Muscle layer of duodenum (tissue), 2 donors: Measurements from ENCODE around the gene ERICH4.
"Not testable (repeated sequence)": the region's sequence is repeated elsewhere in the genome, so short reads cannot be mapped to it uniquely, and the experiment has no call there.

Source experiments
- H3K27ac ChIP-seq: one replicate; pipeline ENCODE4 v1.7.0; 2013; ENCODE audit warnings: mild to moderate bottlenecking, low read length
- H3K27me3 ChIP-seq: one replicate; pipeline ENCODE4 v1.7.0; 2013; ENCODE audit warnings: low read depth, mild to moderate bottlenecking, control low read depth, low read length
- H3K36me3 ChIP-seq, 2 donors: one replicate each; pipeline ENCODE4 v1.7.0; 2013; ENCODE audit warnings: low read length in 2 of 2, control low read depth in 1 of 2, mild to moderate bottlenecking in 1 of 2; ENCODE audit not compliant: insufficient read depth in 2 of 2, control insufficient read depth in 1 of 2
- H3K4me1 ChIP-seq, 2 donors: one replicate each; pipeline ENCODE4 v1.7.0; 2013; ENCODE audit warnings: low read length in 2 of 2, mild to moderate bottlenecking in 2 of 2, control low read depth in 1 of 2, moderate library complexity in 1 of 2; ENCODE audit not compliant: insufficient read depth in 2 of 2, control insufficient read depth in 1 of 2
- H3K4me3 ChIP-seq, 2 donors: one replicate each; pipeline ENCODE4 v1.7.0; 2013; ENCODE audit warnings: low read length in 2 of 2, low read depth in 1 of 2, mild to moderate bottlenecking in 1 of 2
- H3K9me3 ChIP-seq, 2 donors: one replicate each; pipeline ENCODE4 v1.7.0; 2013; ENCODE audit warnings: low read length in 2 of 2, control low read depth in 1 of 2, mild to moderate bottlenecking in 1 of 2; ENCODE audit not compliant: control insufficient read depth in 1 of 2
- donor health status: healthy.

ERICH4 gene

GRCh38 chr19:41426952-41427646 is 15.9 kb upstream of the ERICH4 start, which contains the start of gene B3GNT8:
Gene B3GNT8 (minus strand): TSS chr19:41427374. CDS start chr19:41426778, 596 bp downstream.
- H3K27ac ChIP-seq = peak within 1 kb of the TSS; percentile 97
- H3K36me3 ChIP-seq = peaks cover 17 to 48% of the 10 kb centered on the region in 2 donors

GRCh38 chr19:41427647-41428480 is 15.1 kb upstream of the ERICH4 start:
- Histone ChIP-seq H3K9me3 (no peaks in the 10 kb centered on the region), H3K36me3 (peaks cover 17 to 48% of the 10 kb centered on the region in 2 donors), H3K27me3 (no peaks in the 10 kb centered on the region), H3K4me3 (peak overlapping the region; percentile 70 to 78), H3K4me1 (peaks cover 8 to 38% of the 10 kb centered on the region in 2 donors), H3K27ac (peak overlapping the region; percentile 74)

More at GRCh38 chr19:41426952-41427646, 15.9 kb upstream of the ERICH4 start, which contains the start of gene B3GNT8:
- H3K4me1 ChIP-seq = peaks cover 8 to 38% of the 10 kb centered on the region in 2 donors
- H3K27me3 ChIP-seq = no peaks in the 10 kb centered on the region
- H3K4me3 ChIP-seq = peak within 1 kb of the TSS; percentile 78 to 94
- no peaks in the 10 kb centered on the region for H3K9me3 ChIP-seq

GRCh38 chr19:41428481-41428859 is 14.5 kb upstream of the ERICH4 start:
- H3K27ac ChIP-seq = peak overlapping the region; percentile 74
- peak overlapping the region; percentile 70 to 78 for H3K4me3 ChIP-seq
- H3K36me3 ChIP-seq = peaks cover 21 to 49% of the 10 kb centered on the region in 2 donors
- no peaks in the 10 kb centered on the region for H3K9me3 ChIP-seq
- H3K27me3 ChIP-seq = no peaks in the 10 kb centered on the region
- peaks cover 8 to 38% of the 10 kb centered on the region in 2 donors for H3K4me1 ChIP-seq

- Histone ChIP-seq H3K27me3 (no peaks in the 10 kb centered on the region), H3K4me1 (peaks cover 8 to 25% of the 10 kb centered on the region in 2 donors), H3K4me3 (no peak overlapping the region), H3K36me3 (peaks cover 21 to 28% of the 10 kb centered on the region in 2 donors), H3K27ac (no peak overlapping the region), H3K9me3 (no peaks in the 10 kb centered on the region)
Measured at GRCh38 chr19:41430922-41431321, 12.0 kb upstream of the ERICH4 start.

- Histone ChIP-seq H3K4me3 (no peak overlapping the region), H3K27me3 (no peaks in the 10 kb centered on the region), H3K4me1 (peaks cover 8 to 17% of the 10 kb centered on the region in 2 donors), H3K9me3 (no peaks in the 10 kb centered on the region), H3K36me3 (peaks cover 21 to 34% of the 10 kb centered on the region in 2 donors), H3K27ac (no peak overlapping the region)
Measured at GRCh38 chr19:41431426-41432386, 11.2 kb upstream of the ERICH4 start.

GRCh38 chr19:41433171-41433570 is 9.8 kb upstream of the ERICH4 start:
- Histone ChIP-seq H3K27me3 (no peaks in the 10 kb centered on the region), H3K4me3 (no peak overlapping the region), H3K27ac (no peak overlapping the region), H3K4me1 (peaks cover 3 to 7% of the 10 kb centered on the region in 2 donors), H3K36me3 (peaks cover 21 to 41% of the 10 kb centered on the region in 2 donors), H3K9me3 (no peaks in the 10 kb centered on the region)

- no peak overlapping the region for H3K27ac ChIP-seq
- H3K4me1 ChIP-seq = peaks cover 4 to 7% of the 10 kb centered on the region in 2 donors
- H3K9me3 ChIP-seq = no peaks in the 10 kb centered on the region
- H3K27me3 ChIP-seq = no peaks in the 10 kb centered on the region
- H3K4me3 ChIP-seq = no peak overlapping the region
- H3K36me3 ChIP-seq = peaks cover 21 to 41% of the 10 kb centered on the region in 2 donors
Measured at GRCh38 chr19:41434450-41434849, 8.5 kb upstream of the ERICH4 start.

GRCh38 chr19:41435376-41435775 is 7.6 kb upstream of the ERICH4 start:
- not testable (repeated sequence) for H3K27ac ChIP-seq, H3K27me3 ChIP-seq, H3K4me3 ChIP-seq, H3K9me3 ChIP-seq
- Histone ChIP-seq H3K4me1 (peaks cover 4 to 11% of the 10 kb centered on the region in 2 donors), H3K36me3 (peaks cover 21 to 44% of the 10 kb centered on the region in 2 donors)

GRCh38 chr19:41435936-41436673 is 6.9 kb upstream of the ERICH4 start:
- H3K36me3 ChIP-seq = peaks cover 21 to 40% of the 10 kb centered on the region in 2 donors
- no peak overlapping the region for H3K4me3 ChIP-seq
- H3K27me3 ChIP-seq = no peaks in the 10 kb centered on the region
- H3K9me3 ChIP-seq = no peaks in the 10 kb centered on the region
- H3K4me1 ChIP-seq = peaks cover 4 to 11% of the 10 kb centered on the region in 2 donors
- no peak overlapping the region for H3K27ac ChIP-seq

- peaks cover 4 to 11% of the 10 kb centered on the region in 2 donors for H3K4me1 ChIP-seq
- no peaks in the 10 kb centered on the region for H3K27me3 ChIP-seq
- H3K4me3 ChIP-seq = no peak overlapping the region
- H3K27ac ChIP-seq = no peak overlapping the region
- peaks cover 17 to 35% of the 10 kb centered on the region in 2 donors for H3K36me3 ChIP-seq
- no peaks in the 10 kb centered on the region for H3K9me3 ChIP-seq
Measured at GRCh38 chr19:41436674-41436951, 6.3 kb upstream of the ERICH4 start.
